ENCODE data around the gene MVB12B.

The MVB12B gene

DNA sequence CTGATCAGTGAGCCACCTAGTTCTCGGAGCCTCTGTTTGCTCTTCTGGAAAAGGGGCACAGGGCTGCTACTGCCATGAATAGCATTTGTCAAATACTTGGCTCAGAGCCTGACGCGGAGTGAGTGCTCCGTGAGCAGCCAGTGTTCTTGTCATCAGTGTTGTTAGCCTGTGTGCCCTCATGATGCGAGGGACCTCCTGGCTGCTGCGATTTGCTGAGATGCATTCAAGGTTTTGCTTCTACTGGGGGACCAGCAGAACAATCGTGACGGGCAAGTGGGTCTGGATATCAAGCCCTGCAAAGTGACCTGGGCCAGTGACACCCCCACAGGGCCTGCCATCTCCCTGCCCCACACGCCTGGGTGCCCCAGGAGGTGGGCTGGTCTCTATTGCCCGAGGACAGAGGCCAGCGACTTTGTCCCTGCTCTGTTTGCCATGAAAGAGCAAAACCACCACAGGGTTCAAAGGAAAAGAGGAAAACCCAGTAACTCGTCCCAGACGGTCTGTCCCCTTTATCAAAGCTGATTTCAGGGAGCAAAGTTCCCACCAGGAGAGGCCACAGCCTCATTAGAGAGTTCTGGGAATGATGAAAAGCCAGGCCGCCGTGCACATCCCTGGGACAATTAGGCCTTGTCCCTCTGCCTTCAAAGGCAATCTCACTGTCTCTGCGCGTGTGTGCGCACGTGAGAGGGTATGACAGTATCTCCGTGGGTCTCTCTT lies 200.6 kb downstream of the MVB12B start:
- H3K4me3 Mint-ChIP-seq = no peak overlapping the region
- H3K36me3 Mint-ChIP-seq (ENCODE audit: low read depth) = no peaks in the 10 kb centered on the region
- H3K4me1 Mint-ChIP-seq = peaks cover 33% of the 10 kb centered on the region
- H3K27ac Mint-ChIP-seq = no peak overlapping the region
- peaks cover 89% of the 10 kb centered on the region for H3K27me3 Mint-ChIP-seq (ENCODE audit: low read depth)
- TF ChIP-seq, protein P1, sequence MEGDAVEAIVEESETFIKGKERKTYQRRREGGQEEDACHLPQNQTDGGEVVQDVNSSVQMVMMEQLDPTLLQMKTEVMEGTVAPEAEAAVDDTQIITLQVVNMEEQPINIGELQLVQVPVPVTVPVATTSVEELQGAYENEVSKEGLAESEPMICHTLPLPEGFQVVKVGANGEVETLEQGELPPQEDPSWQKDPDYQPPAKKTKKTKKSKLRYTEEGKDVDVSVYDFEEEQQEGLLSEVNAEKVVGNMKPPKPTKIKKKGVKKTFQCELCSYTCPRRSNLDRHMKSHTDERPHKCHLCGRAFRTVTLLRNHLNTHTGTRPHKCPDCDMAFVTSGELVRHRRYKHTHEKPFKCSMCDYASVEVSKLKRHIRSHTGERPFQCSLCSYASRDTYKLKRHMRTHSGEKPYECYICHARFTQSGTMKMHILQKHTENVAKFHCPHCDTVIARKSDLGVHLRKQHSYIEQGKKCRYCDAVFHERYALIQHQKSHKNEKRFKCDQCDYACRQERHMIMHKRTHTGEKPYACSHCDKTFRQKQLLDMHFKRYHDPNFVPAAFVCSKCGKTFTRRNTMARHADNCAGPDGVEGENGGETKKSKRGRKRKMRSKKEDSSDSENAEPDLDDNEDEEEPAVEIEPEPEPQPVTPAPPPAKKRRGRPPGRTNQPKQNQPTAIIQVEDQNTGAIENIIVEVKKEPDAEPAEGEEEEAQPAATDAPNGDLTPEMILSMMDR (IDR thresholded peaks at IDR 0.05; ENCODE audit: unreplicated experiment in 3 of 3) = no peak
- no peaks in the 10 kb centered on the region for H3K9me3 Mint-ChIP-seq

DNA sequence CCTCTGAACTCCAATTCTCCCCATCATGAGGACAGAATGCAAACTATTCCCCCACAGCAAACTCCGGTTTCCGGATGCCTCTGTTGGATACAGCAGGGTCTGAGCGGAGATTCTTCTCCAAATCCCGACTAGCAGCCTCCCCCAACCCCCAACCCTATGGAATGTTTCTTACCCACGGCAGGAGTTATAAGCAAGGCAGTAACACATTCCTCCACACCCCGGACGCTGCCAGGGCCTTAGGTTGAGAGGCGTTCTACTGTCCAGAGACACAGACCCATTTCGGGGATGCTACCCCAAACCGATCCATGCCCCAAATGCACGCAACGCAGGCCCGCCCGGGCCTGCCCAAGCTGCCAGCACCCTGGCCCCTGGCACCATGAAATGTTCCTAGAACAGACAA lies 201.5 kb downstream of the MVB12B start:
- H3K9me3 Mint-ChIP-seq = no peaks in the 10 kb centered on the region
- H3K4me3 Mint-ChIP-seq = no peak overlapping the region
- no peak overlapping the region for H3K27ac Mint-ChIP-seq
- peaks cover 37% of the 10 kb centered on the region for H3K4me1 Mint-ChIP-seq
- TF ChIP-seq, protein P1 (IDR thresholded peaks at IDR 0.05; ENCODE audit: unreplicated experiment in 3 of 3) = no peak
- H3K27me3 Mint-ChIP-seq (ENCODE audit: low read depth) = peaks cover 89% of the 10 kb centered on the region
- H3K36me3 Mint-ChIP-seq (ENCODE audit: low read depth) = no peaks in the 10 kb centered on the region

DNA sequence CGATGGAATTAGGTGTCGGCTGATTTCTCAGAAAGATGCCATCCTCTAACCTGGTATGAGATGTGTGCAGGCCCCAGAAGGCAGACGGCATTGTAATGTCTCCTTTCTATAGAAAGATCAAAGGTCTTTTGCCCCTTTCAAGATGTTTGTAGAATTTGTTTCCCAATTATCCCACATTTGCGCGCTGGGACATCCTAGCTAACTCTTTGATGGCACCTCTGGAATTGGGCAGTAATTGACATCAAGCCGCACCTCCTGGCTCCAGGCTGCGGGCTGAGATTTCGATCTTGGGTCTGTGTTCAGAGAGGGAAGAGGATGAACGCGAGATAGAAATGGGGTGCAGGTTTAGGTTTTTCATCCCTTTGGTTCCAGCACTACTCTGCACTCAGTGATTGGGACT lies 202.3 kb downstream of the MVB12B start:
- Mint-ChIP-seq H3K4me3 (no peak overlapping the region), H3K9me3 (no peaks in the 10 kb centered on the region), H3K4me1 (peaks cover 35% of the 10 kb centered on the region), H3K27ac (no peak overlapping the region), H3K27me3 (ENCODE audit: low read depth) (peaks cover 89% of the 10 kb centered on the region), H3K36me3 (ENCODE audit: low read depth) (no peaks in the 10 kb centered on the region)
- TF ChIP-seq, protein P1 (IDR thresholded peaks at IDR 0.05; ENCODE audit: unreplicated experiment in 3 of 3) = no peak

DNA sequence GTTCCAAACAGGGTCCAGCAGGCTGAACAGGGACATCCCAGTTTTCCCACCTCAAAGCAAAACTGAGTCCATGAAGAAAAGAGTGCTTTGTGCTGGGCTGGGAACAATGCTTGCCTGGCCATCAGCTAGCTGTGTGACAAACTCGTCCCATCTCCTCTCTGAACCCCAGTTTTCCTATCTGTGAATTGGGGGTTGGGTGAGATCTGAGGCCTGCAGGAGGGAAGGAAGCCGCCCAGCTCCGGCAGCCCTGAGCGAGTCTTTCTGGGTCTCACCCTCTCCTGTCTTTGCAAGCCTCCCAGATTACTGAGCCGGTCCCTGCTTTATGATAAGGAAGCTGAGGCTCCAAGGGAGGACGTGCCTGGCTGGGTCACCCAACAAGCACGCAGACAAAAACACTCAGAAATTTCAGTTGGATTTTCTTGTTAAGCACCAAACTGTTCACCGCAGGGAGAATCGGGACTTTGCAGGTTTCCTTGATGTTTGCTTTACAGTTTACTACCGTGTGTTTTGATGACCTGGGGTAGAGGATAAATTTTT lies 204.5 kb downstream of the MVB12B start:
- TF ChIP-seq, protein P1 (IDR thresholded peaks at IDR 0.05; ENCODE audit: unreplicated experiment in 3 of 3) = no peak
- Mint-ChIP-seq H3K4me1 (peaks cover 37% of the 10 kb centered on the region), H3K27ac (no peak overlapping the region), H3K4me3 (no peak overlapping the region), H3K9me3 (no peaks in the 10 kb centered on the region), H3K27me3 (ENCODE audit: low read depth) (peaks cover 89% of the 10 kb centered on the region), H3K36me3 (ENCODE audit: low read depth) (no peaks in the 10 kb centered on the region)

DNA sequence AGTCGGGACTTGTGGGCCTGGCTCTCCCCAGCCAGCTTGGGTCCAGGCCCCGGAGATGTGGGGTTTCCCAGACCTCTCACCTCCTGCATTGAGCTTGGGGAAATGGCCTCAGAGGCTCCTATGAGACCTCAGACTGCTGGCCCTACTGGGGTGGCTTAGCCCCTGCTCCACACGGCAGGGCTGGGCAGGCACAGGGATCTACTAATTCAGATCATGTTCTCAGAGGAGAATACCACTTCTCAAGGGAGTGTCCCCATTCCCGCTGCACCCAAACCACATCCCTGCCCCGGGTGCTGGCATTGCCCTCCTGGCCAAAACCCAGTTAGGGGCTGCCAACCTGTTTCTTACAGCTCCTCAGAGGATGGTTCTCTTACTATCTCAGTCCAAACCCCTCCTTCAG lies 205.0 kb downstream of the MVB12B start:
- Mint-ChIP-seq H3K27me3 (ENCODE audit: low read depth) (peaks cover 89% of the 10 kb centered on the region), H3K27ac (no peak overlapping the region), H3K9me3 (no peaks in the 10 kb centered on the region), H3K36me3 (ENCODE audit: low read depth) (no peaks in the 10 kb centered on the region), H3K4me3 (no peak overlapping the region), H3K4me1 (peaks cover 42% of the 10 kb centered on the region)
- TF ChIP-seq, protein P1 (IDR thresholded peaks at IDR 0.05; ENCODE audit: unreplicated experiment in 3 of 3) = no peak

DNA sequence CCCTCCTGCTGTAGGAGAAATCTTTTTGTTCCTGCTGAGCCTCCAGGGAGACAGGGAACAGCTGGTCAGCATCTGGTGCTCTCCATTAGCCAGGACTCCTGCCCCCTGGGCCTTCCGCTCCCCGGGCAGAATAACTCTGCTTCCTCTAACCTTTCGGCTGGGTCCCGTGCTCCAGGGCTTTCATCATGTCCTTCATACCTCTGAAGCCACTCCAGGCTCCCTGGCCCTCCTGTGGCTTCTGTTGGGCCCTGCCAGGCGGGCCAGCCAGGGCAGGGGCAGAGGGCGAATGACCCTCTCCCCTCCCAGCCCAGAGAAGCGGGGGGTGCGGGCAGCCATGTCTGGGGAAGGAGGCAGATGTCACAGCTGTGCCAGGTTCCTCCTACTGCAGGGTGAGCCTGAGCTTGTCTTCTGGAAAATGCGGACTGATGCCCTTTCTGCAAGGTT lies 205.4 kb downstream of the MVB12B start:
- H3K27me3 Mint-ChIP-seq (ENCODE audit: low read depth) = peaks cover 89% of the 10 kb centered on the region
- H3K9me3 Mint-ChIP-seq = no peaks in the 10 kb centered on the region
- H3K4me3 Mint-ChIP-seq = no peak overlapping the region
- H3K4me1 Mint-ChIP-seq = peaks cover 46% of the 10 kb centered on the region
- no peak overlapping the region for H3K27ac Mint-ChIP-seq
- no peaks in the 10 kb centered on the region for H3K36me3 Mint-ChIP-seq (ENCODE audit: low read depth)
- TF ChIP-seq, protein P1 (IDR thresholded peaks at IDR 0.05; ENCODE audit: unreplicated experiment in 3 of 3) = no peak

All from nephron (organoid).